Mucosa of stomach (tissue), 1 donor: ENCODE measurements around the gene LRBA.

Experiments
- H3K27me3 ChIP-seq: one replicate; pipeline ENCODE4 v1.7.0; 2013; ENCODE audit warnings: mild to moderate bottlenecking, low read length; ENCODE audit not compliant: control insufficient read depth, insufficient read depth
- H3K36me3 ChIP-seq: one replicate; pipeline ENCODE4 v1.7.0; 2013; ENCODE audit warnings: low read length; ENCODE audit not compliant: control insufficient read depth, insufficient read depth
- H3K4me1 ChIP-seq: one replicate; pipeline ENCODE4 v1.7.0; 2013; ENCODE audit warnings: mild to moderate bottlenecking, low read length; ENCODE audit not compliant: control insufficient read depth, insufficient read depth
- H3K4me3 ChIP-seq: one replicate; pipeline ENCODE4 v1.7.0; 2013; ENCODE audit warnings: low read length
- H3K9ac ChIP-seq: one replicate; pipeline ENCODE4 v1.7.0; 2013; ENCODE audit warnings: mild to moderate bottlenecking, low read length, moderate library complexity
- H3K9me3 ChIP-seq: one replicate; pipeline ENCODE4 v1.7.0; 2013; ENCODE audit warnings: mild to moderate bottlenecking, low read length, moderate library complexity; ENCODE audit not compliant: control insufficient read depth
- donor health status: Pancreatic carcinoma.

LRBA gene

GRCh38 chr4:150248181-150248580 is 766.9 kb downstream of the LRBA start:
- Histone ChIP-seq H3K27me3 (no peaks in the 10 kb centered on the region), H3K4me1 (no peaks in the 10 kb centered on the region), H3K9me3 (no peaks in the 10 kb centered on the region), H3K9ac (no peak overlapping the region), H3K4me3 (no peak overlapping the region), H3K36me3 (no peaks in the 10 kb centered on the region)

- H3K36me3 ChIP-seq, result no peaks in the 10 kb centered on the region
- no peaks in the 10 kb centered on the region for H3K27me3 ChIP-seq
- H3K4me3 ChIP-seq, result no peak overlapping the region
- no peak overlapping the region for H3K9ac ChIP-seq
- no peaks in the 10 kb centered on the region for H3K9me3 ChIP-seq
- no peaks in the 10 kb centered on the region for H3K4me1 ChIP-seq
Observed at GRCh38 chr4:150247184-150247583, 767.9 kb downstream of the LRBA start.

GRCh38 chr4:150244600-150244999 is 770.5 kb downstream of the LRBA start:
- Histone ChIP-seq H3K4me3 (no peak overlapping the region), H3K27me3 (no peaks in the 10 kb centered on the region), H3K36me3 (no peaks in the 10 kb centered on the region), H3K9ac (no peak overlapping the region), H3K4me1 (no peaks in the 10 kb centered on the region), H3K9me3 (no peaks in the 10 kb centered on the region)

- no peak overlapping the region for H3K4me3 ChIP-seq
- no peaks in the 10 kb centered on the region for H3K36me3 ChIP-seq
- no peaks in the 10 kb centered on the region for H3K27me3 ChIP-seq
- no peaks in the 10 kb centered on the region for H3K4me1 ChIP-seq
- no peak overlapping the region for H3K9ac ChIP-seq
- no peaks in the 10 kb centered on the region for H3K9me3 ChIP-seq
Observed at GRCh38 chr4:150243932-150244331, 771.2 kb downstream of the LRBA start.

- no peaks in the 10 kb centered on the region for H3K9me3 ChIP-seq
- no peak overlapping the region for H3K9ac ChIP-seq
- H3K4me3 ChIP-seq, result no peak overlapping the region
- H3K27me3 ChIP-seq, result no peaks in the 10 kb centered on the region
- H3K4me1 ChIP-seq, result no peaks in the 10 kb centered on the region
- no peaks in the 10 kb centered on the region for H3K36me3 ChIP-seq
Observed at GRCh38 chr4:150242820-150243458, 772.1 kb downstream of the LRBA start.

- Histone ChIP-seq H3K36me3 (no peaks in the 10 kb centered on the region), H3K9me3 (no peaks in the 10 kb centered on the region), H3K27me3 (no peaks in the 10 kb centered on the region), H3K4me3 (no peak overlapping the region), H3K4me1 (no peaks in the 10 kb centered on the region), H3K9ac (no peak overlapping the region)
Observed at GRCh38 chr4:150240011-150240410, 775.1 kb downstream of the LRBA start.

GRCh38 chr4:150238591-150238990 is 776.5 kb downstream of the LRBA start:
- Histone ChIP-seq H3K9me3 (no peaks in the 10 kb centered on the region), H3K4me1 (no peaks in the 10 kb centered on the region), H3K27me3 (no peaks in the 10 kb centered on the region), H3K4me3 (no peak overlapping the region), H3K36me3 (no peaks in the 10 kb centered on the region), H3K9ac (no peak overlapping the region)

- no peak overlapping the region for H3K9ac ChIP-seq
- no peaks in the 10 kb centered on the region for H3K9me3 ChIP-seq
- no peaks in the 10 kb centered on the region for H3K27me3 ChIP-seq
- H3K4me3 ChIP-seq, result no peak overlapping the region
- no peaks in the 10 kb centered on the region for H3K4me1 ChIP-seq
- no peaks in the 10 kb centered on the region for H3K36me3 ChIP-seq
Observed at GRCh38 chr4:150237110-150237872, 777.8 kb downstream of the LRBA start.

GRCh38 chr4:150236626-150237025 is 778.5 kb downstream of the LRBA start:
- no peaks in the 10 kb centered on the region for H3K27me3 ChIP-seq
- H3K9me3 ChIP-seq, result no peaks in the 10 kb centered on the region
- H3K36me3 ChIP-seq, result no peaks in the 10 kb centered on the region
- H3K9ac ChIP-seq, result no peak overlapping the region
- no peak overlapping the region for H3K4me3 ChIP-seq
- no peaks in the 10 kb centered on the region for H3K4me1 ChIP-seq

- Histone ChIP-seq H3K9ac (no peak overlapping the region), H3K4me1 (no peaks in the 10 kb centered on the region), H3K4me3 (no peak overlapping the region), H3K9me3 (no peaks in the 10 kb centered on the region), H3K36me3 (no peaks in the 10 kb centered on the region), H3K27me3 (no peaks in the 10 kb centered on the region)
Observed at GRCh38 chr4:150235808-150236271, 779.2 kb downstream of the LRBA start.

GRCh38 chr4:150235317-150235716 is 779.8 kb downstream of the LRBA start:
- H3K4me1 ChIP-seq, result no peaks in the 10 kb centered on the region
- no peak overlapping the region for H3K9ac ChIP-seq
- no peak overlapping the region for H3K4me3 ChIP-seq
- no peaks in the 10 kb centered on the region for H3K9me3 ChIP-seq
- H3K36me3 ChIP-seq, result no peaks in the 10 kb centered on the region
- no peaks in the 10 kb centered on the region for H3K27me3 ChIP-seq

- H3K9ac ChIP-seq, result no peak overlapping the region
- H3K4me3 ChIP-seq, result no peak overlapping the region
- no peaks in the 10 kb centered on the region for H3K36me3 ChIP-seq
- H3K27me3 ChIP-seq, result no peaks in the 10 kb centered on the region
- H3K4me1 ChIP-seq, result no peaks in the 10 kb centered on the region
- H3K9me3 ChIP-seq, result no peaks in the 10 kb centered on the region
Observed at GRCh38 chr4:150234246-150234645, 780.8 kb downstream of the LRBA start.
